Effector memory CD4-positive, alpha-beta T cell (primary cell): ENCODE measurements around the gene SPOCK2.

Experiments
- DNase-seq, 3 donors: peaks; one replicate each; pipeline ENCODE4 v3.0.0-alpha.2; 2020
- H3K27ac ChIP-seq: 2 replicates; pipeline ENCODE4 v1.7.0; 2013; ENCODE audit warnings: mild to moderate bottlenecking, low read length, moderate library complexity; ENCODE audit not compliant: insufficient read depth, poor library complexity, severe bottlenecking
- H3K27me3 ChIP-seq: replicated peaks from 2 replicates; pipeline ENCODE4 v1.7.0; 2013; ENCODE audit warnings: mild to moderate bottlenecking, low read length; ENCODE audit not compliant: insufficient read depth, control insufficient read depth, poor library complexity, severe bottlenecking
- H3K36me3 ChIP-seq: 2 replicates; pipeline ENCODE4 v1.7.0; 2013; ENCODE audit warnings: mild to moderate bottlenecking, low read length, moderate library complexity; ENCODE audit not compliant: control insufficient read depth, insufficient read depth
- H3K4me1 ChIP-seq: 2 replicates; pipeline ENCODE4 v1.7.0; 2013; ENCODE audit warnings: low read length, mild to moderate bottlenecking; ENCODE audit not compliant: control insufficient read depth, insufficient read depth, poor library complexity, severe bottlenecking
- H3K4me3 ChIP-seq: 2 replicates; pipeline ENCODE4 v1.7.0; 2013; ENCODE audit warnings: low read length, low read depth, mild to moderate bottlenecking; ENCODE audit not compliant: insufficient read depth, poor library complexity, severe bottlenecking
- H3K9me3 ChIP-seq: 2 replicates; pipeline ENCODE4 v1.7.0; 2013; ENCODE audit warnings: mild to moderate bottlenecking, low read length, moderate library complexity; ENCODE audit not compliant: control insufficient read depth

The SPOCK2 gene

DNA sequence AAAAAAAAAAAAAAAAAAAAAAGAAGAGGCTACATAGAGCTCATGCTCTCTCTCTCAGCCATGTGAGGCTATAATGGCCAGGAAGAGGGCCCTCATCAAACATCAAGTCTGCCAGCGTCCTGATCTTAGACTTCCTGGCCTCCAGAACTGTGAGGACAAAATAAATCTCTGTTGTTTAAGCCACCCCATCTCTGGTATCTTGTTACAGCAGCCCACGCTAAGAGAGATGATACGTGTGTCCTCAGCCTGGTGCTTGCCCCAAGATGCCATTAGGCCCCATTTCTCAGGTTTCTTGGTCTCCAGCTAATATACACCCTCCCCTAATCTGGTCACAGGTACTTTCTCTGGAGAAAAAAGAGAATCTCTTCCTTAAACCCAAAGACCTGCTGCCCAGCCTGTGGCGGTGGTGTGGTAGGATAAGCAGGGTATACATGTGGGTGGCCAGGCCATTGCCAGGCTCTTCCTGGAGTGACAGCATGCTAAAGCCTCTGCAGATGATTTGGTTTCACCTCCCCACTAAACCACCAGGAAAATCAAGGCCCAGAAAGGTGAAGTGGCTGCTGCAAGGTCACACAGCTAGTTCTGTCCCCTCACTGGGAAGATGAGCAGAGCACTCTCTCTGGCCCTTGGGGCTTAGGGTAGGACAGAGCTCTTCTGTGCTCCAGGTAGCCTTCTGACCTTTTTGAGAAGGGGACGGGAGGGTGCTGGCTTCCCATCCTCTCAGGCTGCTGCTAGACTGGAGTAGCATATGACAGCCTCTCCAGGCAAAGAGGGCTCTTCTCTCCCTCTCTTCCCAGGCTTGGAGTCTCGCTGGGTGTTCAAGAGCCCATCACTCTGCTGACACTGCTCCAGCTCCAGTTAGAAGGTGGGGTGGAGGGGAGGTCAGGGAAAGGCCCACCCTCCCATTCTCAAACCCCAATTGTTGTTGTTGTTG, 5.2 kb downstream of the SPOCK2 start:
- DNase-seq = no peak
- Histone ChIP-seq H3K4me3 (peak overlapping the region; percentile 51), H3K4me1 (peaks cover 76% of the 10 kb centered on the region), H3K27me3 (no peaks in the 10 kb centered on the region), H3K27ac (peak overlapping the region; percentile 93), H3K36me3 (peaks cover 56% of the 10 kb centered on the region), H3K9me3 (no peaks in the 10 kb centered on the region)

DNA sequence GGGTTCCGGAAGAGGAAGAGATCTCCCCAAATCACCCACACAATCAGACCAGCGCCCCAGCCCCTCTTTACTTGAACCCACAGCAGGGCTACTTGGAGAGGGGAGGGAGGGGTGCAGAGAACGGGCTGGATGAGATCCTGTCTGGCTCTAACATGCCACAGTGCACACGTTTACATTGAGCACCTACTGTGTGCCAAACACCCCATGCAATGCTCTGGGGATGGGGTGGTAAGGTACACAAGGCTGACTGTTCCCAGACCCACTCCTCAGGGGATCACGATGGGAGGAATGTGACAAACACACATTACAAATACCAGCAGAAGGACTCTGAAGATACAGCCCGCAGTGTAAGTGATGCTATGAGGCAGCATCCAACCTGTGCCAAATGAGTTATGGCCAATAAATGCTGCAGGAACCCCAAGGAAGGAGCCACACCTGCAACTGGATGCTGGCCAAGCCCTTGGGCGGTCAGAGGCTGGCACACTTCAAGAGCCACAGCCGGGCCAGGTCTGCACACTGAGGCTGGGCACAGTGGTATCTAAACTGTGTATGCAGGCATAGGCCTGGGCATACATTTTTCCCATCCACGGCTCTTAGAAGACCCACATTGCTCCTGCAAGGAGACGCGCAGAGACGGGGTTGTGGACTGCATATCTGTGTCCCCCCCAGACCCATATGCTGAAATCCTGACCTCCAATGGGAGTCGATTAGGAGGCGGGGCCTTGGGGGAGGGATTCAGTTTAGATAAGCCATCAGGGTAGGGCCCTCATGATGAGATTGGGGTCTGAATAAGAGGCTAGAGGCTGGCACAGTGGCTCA, 6.4 kb downstream of the SPOCK2 start:
- H3K4me1 ChIP-seq = peaks cover 86% of the 10 kb centered on the region
- no peaks in the 10 kb centered on the region for H3K9me3 ChIP-seq

DNA sequence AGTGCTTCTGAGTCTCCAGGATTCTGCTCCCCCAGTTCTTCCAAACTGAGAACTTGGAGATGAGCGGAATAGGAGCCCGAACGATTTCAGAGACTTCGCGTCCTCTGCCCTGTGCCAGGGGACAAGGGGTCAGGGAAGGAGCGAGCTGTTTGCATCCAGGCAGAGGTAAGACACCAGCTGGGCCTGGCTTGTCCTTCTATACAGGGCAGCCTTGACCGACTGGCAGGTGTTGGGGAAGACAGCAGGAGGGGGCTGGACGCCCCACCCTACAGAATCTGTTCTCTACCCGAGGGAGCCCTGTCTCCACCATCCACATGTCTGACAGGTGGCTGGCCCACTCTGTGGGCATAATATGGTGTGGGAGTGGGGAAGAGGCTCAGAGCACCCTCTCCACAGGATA, 7.1 kb downstream of the SPOCK2 start:
- peaks cover 94% of the 10 kb centered on the region for H3K4me1 ChIP-seq
- H3K27ac ChIP-seq = peak overlapping the region; percentile 73
- H3K27me3 ChIP-seq = no peaks in the 10 kb centered on the region
- no peak for DNase-seq
- H3K4me3 ChIP-seq = peak overlapping the region; percentile 18
- peaks cover 48% of the 10 kb centered on the region for H3K36me3 ChIP-seq
- H3K9me3 ChIP-seq = no peaks in the 10 kb centered on the region

More for the DNA sequence above, 6.4 kb downstream of the SPOCK2 start:
- no peak for DNase-seq
- no peak overlapping the region for H3K4me3 ChIP-seq
- peaks cover 56% of the 10 kb centered on the region for H3K36me3 ChIP-seq
- no peaks in the 10 kb centered on the region for H3K27me3 ChIP-seq
- H3K27ac ChIP-seq = peak overlapping the region; percentile 73

DNA sequence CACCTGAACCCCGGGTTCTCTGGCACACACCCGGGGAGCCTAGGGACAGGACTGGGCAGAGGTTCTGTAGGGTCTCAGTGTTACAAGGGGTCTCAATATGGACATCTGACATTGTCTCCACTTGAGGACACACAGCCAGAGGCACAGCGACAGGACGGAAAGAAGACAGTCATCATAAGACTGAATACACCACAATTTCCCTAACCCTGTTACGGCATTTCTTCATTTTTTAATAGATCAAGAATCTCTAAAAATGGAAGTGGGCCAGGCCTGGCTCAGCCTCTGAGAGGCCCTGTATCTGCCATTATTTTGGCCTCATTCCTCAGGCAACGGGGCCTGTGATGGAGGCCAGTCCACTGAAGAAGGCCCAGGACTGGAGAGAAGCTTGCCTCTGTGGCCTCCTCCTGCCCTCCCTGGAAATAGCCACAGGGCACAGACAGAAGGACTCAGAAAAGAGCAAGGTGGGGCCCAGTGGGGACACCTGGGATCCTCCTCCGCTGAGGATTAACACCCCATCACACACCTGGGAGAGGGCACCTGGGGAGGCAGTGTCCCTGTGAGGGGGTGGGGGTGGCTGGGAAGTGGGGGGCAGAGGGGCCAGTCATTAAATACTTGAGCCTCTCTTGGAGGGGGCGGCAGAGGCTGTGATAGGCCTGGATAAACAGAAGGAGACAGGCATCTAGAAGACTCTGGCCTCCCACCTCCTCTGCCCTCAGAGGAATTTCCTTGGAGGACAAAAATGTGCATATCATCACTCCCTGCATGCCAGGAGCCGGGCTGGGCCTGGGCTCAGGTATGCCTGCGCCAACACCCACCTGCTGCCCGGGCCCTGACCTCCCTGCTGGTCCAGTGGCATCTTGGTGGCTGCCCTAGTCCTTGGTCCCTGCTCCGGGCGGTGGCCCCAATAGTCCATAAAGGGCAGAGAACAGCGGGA, 8.0 kb downstream of the SPOCK2 start:
- no peaks in the 10 kb centered on the region for H3K27me3 ChIP-seq
- H3K9me3 ChIP-seq = no peaks in the 10 kb centered on the region
- no peak for DNase-seq
- peaks cover 47% of the 10 kb centered on the region for H3K36me3 ChIP-seq
- peak overlapping the region; percentile 73 for H3K27ac ChIP-seq
- H3K4me3 ChIP-seq = peak overlapping the region; percentile 17
- peaks cover 95% of the 10 kb centered on the region for H3K4me1 ChIP-seq

DNA sequence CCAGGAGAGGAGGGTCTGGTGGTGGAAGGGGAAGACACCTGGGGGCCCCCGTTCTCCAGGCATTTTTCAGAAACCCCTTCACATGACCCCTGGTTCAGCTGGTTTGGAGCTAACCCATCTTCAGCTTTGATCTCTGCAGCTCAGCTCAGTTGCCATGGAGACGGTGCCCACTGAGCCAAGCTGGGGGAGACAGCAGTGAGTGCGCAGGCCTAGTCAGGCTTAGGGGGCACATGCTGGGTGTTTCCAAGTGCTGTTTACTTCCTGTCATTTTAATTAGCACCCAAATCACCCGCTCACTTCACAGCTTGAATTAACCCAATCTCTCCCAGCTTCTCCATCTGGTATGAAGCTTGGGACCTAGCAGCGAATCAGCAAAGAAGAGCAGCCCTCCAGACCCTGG, 9.0 kb downstream of the SPOCK2 start:
- peak; percentile 49 to 68 (median 65) for DNase-seq
- peak overlapping the region; percentile 17 for H3K4me3 ChIP-seq
- peaks cover 93% of the 10 kb centered on the region for H3K4me1 ChIP-seq
- no peaks in the 10 kb centered on the region for H3K9me3 ChIP-seq
- H3K36me3 ChIP-seq = peaks cover 50% of the 10 kb centered on the region
- peak overlapping the region; percentile 73 for H3K27ac ChIP-seq
- no peaks in the 10 kb centered on the region for H3K27me3 ChIP-seq

DNA sequence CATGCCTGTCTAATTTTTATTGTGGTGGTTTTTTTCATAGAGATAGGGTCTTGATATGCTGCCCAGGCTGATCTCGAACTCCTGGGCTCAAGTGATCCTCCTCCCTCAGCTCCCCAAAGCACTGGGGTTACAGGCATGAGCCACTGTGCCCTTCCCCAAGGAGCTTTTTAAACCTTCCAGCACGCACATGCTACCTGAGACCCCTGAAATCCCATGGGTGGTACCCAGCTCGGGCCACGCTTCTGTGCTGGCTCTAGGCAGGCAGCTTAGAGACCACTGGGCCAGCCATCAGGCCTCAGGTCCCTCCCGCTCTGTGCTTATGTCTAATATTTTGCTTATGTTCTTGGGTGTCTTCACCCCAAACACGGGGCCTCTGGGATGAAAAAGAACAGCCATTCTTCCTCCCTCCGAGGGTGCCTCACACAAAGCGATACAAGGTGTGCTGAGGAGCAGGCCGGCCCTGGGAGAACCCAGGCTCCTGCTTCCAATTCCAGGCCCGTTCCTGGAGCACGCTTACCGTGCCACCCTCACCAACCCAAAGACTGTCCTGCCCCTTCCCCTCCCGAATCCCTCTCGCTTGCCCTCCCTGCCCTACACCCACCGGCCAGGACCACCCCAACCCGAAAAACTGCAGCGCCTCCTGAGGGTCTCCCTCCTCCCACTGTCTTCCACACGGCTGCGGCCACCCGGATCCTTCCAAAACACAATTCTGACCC, 10.9 kb downstream of the SPOCK2 start:
- peaks cover 56% of the 10 kb centered on the region for H3K36me3 ChIP-seq
- H3K9me3 ChIP-seq = no peaks in the 10 kb centered on the region
- no peak for DNase-seq
- peak overlapping the region; percentile 51 for H3K27ac ChIP-seq
- peaks cover 79% of the 10 kb centered on the region for H3K4me1 ChIP-seq
- H3K4me3 ChIP-seq = no peak overlapping the region
- H3K27me3 ChIP-seq = no peaks in the 10 kb centered on the region

DNA sequence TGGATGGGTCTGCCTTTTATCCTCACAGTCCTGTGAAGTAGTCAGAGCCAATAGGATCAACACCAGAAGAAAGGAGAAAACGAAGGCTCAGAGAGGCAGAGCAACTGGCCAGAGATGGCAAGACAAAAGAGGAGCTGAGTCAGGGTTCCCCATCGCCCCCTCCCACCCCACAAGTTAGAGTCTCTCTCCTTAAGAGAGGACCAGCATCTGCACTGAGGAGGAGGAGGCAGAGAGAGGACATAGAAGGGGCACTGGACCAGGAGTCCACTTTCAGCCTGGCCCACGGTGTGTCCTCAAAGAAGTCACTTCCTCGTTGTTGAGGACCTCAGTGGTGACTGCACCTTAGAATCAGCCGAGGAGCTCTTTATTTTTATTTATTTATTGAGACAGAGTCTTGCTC, 11.6 kb downstream of the SPOCK2 start:
- Histone ChIP-seq H3K9me3 (no peaks in the 10 kb centered on the region), H3K4me1 (peaks cover 72% of the 10 kb centered on the region), H3K27ac (peak overlapping the region; percentile 45), H3K4me3 (no peak overlapping the region), H3K36me3 (peaks cover 56% of the 10 kb centered on the region), H3K27me3 (no peaks in the 10 kb centered on the region)
- DNase-seq = no peak

DNA sequence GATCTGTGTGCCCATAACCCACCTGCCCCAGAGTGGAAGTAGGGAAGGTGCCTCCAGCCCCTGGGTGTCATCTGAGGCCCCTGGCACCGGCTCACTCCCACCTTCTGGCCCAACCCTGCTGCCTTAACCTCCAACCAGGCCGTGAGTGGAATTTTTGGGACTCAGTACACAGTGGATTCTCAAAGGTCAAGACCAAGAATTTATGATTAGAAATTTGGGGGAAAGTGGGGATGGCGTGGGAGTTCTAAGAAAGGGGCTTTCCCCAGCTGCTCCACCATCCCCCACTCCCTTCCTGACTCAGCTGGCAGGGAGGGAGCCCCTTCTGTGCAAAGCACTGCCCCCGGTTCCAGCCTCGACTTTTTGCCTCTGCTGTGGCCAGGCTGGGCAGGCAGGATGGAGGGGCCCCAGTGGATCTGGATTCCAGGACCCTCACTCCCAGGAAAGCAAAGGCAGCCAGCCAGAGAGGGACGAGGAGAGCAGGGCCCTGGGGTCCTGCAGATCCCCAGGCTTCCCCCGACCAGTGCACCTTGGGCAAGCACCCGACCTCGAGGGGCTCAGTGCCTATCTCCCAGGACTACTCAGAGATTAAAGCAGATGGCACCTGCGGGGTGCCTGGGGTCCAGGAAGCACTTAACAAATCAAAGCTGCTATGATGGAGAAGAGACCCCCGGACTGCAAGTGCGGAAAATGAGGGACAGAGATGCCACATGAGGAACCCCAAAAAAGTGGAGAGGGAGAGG, 12.8 kb downstream of the SPOCK2 start:
- Histone ChIP-seq H3K4me3 (no peak overlapping the region), H3K36me3 (peaks cover 61% of the 10 kb centered on the region), H3K9me3 (no peaks in the 10 kb centered on the region), H3K27ac (peak overlapping the region; percentile 69), H3K4me1 (peaks cover 62% of the 10 kb centered on the region), H3K27me3 (no peaks in the 10 kb centered on the region)
- no peak for DNase-seq
